ENCODE data around the gene RTP5.

GRCh38 chr2:241890524-241891235, 21.2 kb downstream of the RTP5 start:
- TF ChIP-seq MYC (IDR thresholded peaks at IDR 0.05; ENCODE audit: low read depth, low read length) = no peak
- TF ChIP-seq, protein P1, sequence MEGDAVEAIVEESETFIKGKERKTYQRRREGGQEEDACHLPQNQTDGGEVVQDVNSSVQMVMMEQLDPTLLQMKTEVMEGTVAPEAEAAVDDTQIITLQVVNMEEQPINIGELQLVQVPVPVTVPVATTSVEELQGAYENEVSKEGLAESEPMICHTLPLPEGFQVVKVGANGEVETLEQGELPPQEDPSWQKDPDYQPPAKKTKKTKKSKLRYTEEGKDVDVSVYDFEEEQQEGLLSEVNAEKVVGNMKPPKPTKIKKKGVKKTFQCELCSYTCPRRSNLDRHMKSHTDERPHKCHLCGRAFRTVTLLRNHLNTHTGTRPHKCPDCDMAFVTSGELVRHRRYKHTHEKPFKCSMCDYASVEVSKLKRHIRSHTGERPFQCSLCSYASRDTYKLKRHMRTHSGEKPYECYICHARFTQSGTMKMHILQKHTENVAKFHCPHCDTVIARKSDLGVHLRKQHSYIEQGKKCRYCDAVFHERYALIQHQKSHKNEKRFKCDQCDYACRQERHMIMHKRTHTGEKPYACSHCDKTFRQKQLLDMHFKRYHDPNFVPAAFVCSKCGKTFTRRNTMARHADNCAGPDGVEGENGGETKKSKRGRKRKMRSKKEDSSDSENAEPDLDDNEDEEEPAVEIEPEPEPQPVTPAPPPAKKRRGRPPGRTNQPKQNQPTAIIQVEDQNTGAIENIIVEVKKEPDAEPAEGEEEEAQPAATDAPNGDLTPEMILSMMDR (IDR thresholded peaks at IDR 0.05; ENCODE audit: low read depth, low read length) = no peak

All from NB4 (cell line).